ENCODE results near the gene RNLS.

RNLS gene

GRCh38 chr10:88315755-88316154, 267.4 kb downstream of the RNLS start:
- TF ChIP-seq CTCF (IDR thresholded peaks at IDR 0.05; ENCODE audit: low read length) (no peak), EZH2 (IDR thresholded peaks at IDR 0.05; ENCODE audit: borderline replicate concordance, low read length) (no peak)
- no peaks in the 10 kb centered on the region for H3K4me1 ChIP-seq (ENCODE audit: insufficient read depth, low read length, severe bottlenecking)
- no peaks in the 10 kb centered on the region for H4K20me1 ChIP-seq (ENCODE audit: insufficient read depth, low read length)
- no peak overlapping the region for H3K4me2 ChIP-seq (ENCODE audit: low read length)
- H3K9ac ChIP-seq (ENCODE audit: low read length): no peak overlapping the region
- H2AFZ ChIP-seq (ENCODE audit: low read length): no peak overlapping the region
- no peaks in the 10 kb centered on the region for H3K27me3 ChIP-seq (ENCODE audit: insufficient read depth, low read length)
- no peaks in the 10 kb centered on the region for H3F3A ChIP-seq (ENCODE audit: insufficient read depth, low read length)
- H3K9me2 ChIP-seq (ENCODE audit: low read depth, low read length): no peaks in the 10 kb centered on the region
- no peak overlapping the region for H3K27ac ChIP-seq (ENCODE audit: low read depth, low read length, poor library complexity, severe bottlenecking)
- no peak overlapping the region for H3K4me3 ChIP-seq (ENCODE audit: low read depth, low read length, poor library complexity, severe bottlenecking)
- peaks cover 11% of the 10 kb centered on the region; the same call in 1 of the 2 replicates for H3K9me3 ChIP-seq (ENCODE audit: low read length)
- no peaks in the 10 kb centered on the region for H3K79me2 ChIP-seq (ENCODE audit: insufficient read depth, low read length)
- H3K36me3 ChIP-seq (ENCODE audit: insufficient read depth, low read length): peaks cover 11% of the 10 kb centered on the region; the same call in 1 of the 2 replicates

- Histone ChIP-seq H3K9me3 (ENCODE audit: low read length) (0 out of 2 replicates have a peak, but pooled peaks cover under 1% of the 10 kb centered on the region), H2AFZ (ENCODE audit: low read length) (no peak overlapping the region), H3K79me2 (ENCODE audit: insufficient read depth, low read length) (no peaks in the 10 kb centered on the region), H3K4me3 (ENCODE audit: low read depth, low read length, poor library complexity, severe bottlenecking) (no peak overlapping the region), H3K4me1 (ENCODE audit: insufficient read depth, low read length, severe bottlenecking) (no peaks in the 10 kb centered on the region), H3K4me2 (ENCODE audit: low read length) (no peak overlapping the region), H3K9me2 (ENCODE audit: low read depth, low read length) (no peaks in the 10 kb centered on the region), H4K20me1 (ENCODE audit: insufficient read depth, low read length) (no peaks in the 10 kb centered on the region), H3K27ac (ENCODE audit: low read depth, low read length, poor library complexity, severe bottlenecking) (no peak overlapping the region), H3K9ac (ENCODE audit: low read length) (no peak overlapping the region), H3K27me3 (ENCODE audit: insufficient read depth, low read length) (no peaks in the 10 kb centered on the region), H3K36me3 (ENCODE audit: insufficient read depth, low read length) (peaks cover 11% of the 10 kb centered on the region; the same call in 1 of the 2 replicates), H3F3A (ENCODE audit: insufficient read depth, low read length) (no peaks in the 10 kb centered on the region)
- TF ChIP-seq CTCF (IDR thresholded peaks at IDR 0.05; ENCODE audit: low read length) (no peak), EZH2 (IDR thresholded peaks at IDR 0.05; ENCODE audit: borderline replicate concordance, low read length) (no peak)
These were observed 268.8 kb downstream of the RNLS start for GRCh38 chr10:88314362-88314761.

- no peak overlapping the region for H3K4me2 ChIP-seq (ENCODE audit: low read length)
- TF ChIP-seq CTCF (IDR thresholded peaks at IDR 0.05; ENCODE audit: low read length) (no peak), EZH2 (IDR thresholded peaks at IDR 0.05; ENCODE audit: borderline replicate concordance, low read length) (no peak)
- no peak overlapping the region for H3K9ac ChIP-seq (ENCODE audit: low read length)
These were observed 269.2 kb downstream of the RNLS start for GRCh38 chr10:88313878-88314277.

More at GRCh38 chr10:88313878-88314277, 269.2 kb downstream of the RNLS start:
- Histone ChIP-seq H3K27ac (ENCODE audit: low read depth, low read length, poor library complexity, severe bottlenecking) (no peak overlapping the region), H3K9me3 (ENCODE audit: low read length) (no peaks in the 10 kb centered on the region), H3K27me3 (ENCODE audit: insufficient read depth, low read length) (no peaks in the 10 kb centered on the region), H3K79me2 (ENCODE audit: insufficient read depth, low read length) (no peaks in the 10 kb centered on the region), H3F3A (ENCODE audit: insufficient read depth, low read length) (no peaks in the 10 kb centered on the region), H3K36me3 (ENCODE audit: insufficient read depth, low read length) (peaks cover 11% of the 10 kb centered on the region; the same call in 1 of the 2 replicates), H3K4me1 (ENCODE audit: insufficient read depth, low read length, severe bottlenecking) (no peaks in the 10 kb centered on the region), H3K9me2 (ENCODE audit: low read depth, low read length) (no peaks in the 10 kb centered on the region), H2AFZ (ENCODE audit: low read length) (no peak overlapping the region), H4K20me1 (ENCODE audit: insufficient read depth, low read length) (no peaks in the 10 kb centered on the region), H3K4me3 (ENCODE audit: low read depth, low read length, poor library complexity, severe bottlenecking) (no peak overlapping the region)

Data from OCI-LY1 (cell line).